Daoy (cell line): ENCODE measurements around the gene LYRM4. TPM values are rescaled to one million over a fixed set of nuclear protein-coding genes. Genes with fewer than 3 reads are reported as not detected.

ENCODE experiments used
- DNase-seq: peaks from one replicate; pipeline ENCODE4 v3.0.0-alpha.2; 2015; ENCODE audit warnings: low read depth
- total RNA-seq: library from RNA; depleted of rRNA; stranded (reverse); fragments of >200 nt; shearing (Covaris generic); gene quantifications from 2 replicates; pipeline ENCODE4 v1.2.3, GENCODE V29; 2014

Gene LYRM4
- total RNA-seq, 1 experiment from 2014 or later, result 24.6 TPM

DNA sequence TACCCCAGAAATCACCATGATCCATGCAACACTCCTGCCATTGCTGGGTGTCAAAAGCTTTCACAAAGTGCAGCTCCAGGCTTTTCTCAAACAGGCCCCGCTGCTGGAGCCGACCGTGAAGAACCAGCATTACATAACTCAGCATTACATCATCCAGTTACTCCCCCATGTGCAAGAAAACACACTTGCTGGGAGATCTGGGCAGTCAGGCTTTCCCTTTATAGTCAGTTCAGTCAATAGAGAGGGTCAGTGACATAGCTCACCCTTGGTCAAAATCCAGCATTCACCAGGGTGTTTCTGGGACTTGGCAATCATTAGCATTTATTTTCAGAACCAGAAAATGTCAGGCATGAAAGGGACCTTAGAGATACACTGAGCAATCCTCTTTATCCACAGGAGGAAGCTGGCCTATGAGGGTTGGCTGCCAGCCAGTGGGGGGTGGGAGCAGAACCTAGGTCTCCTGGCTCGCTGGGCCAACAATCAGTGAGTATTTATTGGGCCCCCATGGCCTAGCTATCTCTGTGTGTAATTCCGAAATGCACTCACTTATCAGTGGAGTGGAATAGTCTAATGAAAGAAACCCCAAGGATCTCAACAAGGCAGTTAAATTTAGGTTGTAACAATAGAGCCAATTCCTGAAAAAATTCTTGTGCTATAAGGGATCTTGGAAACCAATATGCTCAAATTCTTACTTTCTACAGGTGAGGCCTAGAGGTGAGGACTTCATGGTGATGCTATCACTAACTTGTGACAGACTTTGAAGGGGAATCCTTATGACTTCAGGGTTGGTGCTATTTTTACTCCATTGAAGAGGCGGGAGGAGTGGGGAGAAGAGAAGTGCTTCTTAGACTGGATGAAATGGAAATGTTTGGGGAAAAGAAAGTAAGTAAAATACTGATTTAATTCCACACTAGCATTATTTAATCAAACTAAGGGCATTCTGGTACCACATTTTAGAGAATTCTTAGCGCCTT, 54.6 kb downstream of the LYRM4 start:
- peak; percentile 52 for DNase-seq

DNA sequence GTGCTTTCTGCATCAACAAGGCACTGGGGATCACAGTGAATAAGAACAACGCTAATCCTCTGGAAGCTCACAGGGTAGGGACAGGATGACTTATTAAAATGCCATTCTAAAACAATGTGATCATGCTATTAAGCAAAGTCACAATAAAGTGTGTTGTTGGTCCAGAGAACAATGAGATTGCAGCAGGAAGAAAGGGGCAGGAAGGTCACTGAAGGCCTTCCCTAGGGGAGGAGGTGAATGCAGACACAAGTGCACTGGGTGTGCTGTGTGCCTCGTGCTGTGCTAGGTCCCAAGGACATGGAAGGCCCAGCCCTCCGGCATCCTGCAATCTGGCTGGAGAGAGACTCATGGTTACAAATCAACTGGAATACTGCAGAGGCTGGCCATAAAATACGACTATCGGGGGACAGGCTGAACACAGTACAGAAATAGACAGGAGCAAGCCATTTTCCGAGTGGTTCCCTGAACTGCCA, 55.7 kb downstream of the LYRM4 start:
- DNase-seq, result no peak

DNA sequence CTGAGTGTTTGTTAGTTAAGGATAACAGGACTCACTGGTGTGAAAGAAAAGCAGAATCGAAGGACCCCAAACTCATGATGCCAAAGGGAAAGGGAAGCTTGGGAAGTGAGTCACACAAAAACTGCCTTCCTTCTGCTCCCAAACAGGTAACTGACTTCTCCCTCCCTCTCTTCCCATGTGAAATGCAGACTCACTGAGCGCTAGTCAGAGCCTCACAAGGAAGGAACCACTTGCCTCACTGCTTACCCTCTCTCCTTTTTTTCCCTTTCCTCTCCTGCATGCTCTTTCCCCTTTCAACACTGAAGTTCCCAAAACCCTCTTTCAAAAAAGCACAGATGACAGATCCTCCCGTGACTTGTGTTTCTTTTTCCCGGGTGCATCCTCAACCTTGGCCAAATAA, 56.4 kb downstream of the LYRM4 start:
- DNase-seq, result no peak

DNA sequence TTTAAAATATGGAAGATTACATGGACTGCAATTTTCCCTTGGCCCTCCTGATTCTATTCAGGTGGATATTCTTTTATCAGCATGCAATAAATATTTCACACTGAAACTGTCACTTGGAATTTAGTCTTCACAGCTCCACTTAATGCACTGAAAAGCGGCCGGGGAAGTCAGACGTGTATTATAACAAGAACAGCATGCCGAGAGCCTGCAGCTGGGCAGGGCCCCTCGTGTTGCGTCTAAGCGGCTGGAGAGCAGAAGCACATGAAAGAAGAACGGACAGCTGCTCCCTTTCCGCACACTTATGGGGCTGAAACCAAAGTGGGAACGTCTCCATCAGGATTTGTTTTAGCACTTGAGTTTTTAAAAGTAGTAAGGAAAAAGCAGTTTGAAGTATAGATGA, 57.2 kb downstream of the LYRM4 start:
- no peak for DNase-seq

DNA sequence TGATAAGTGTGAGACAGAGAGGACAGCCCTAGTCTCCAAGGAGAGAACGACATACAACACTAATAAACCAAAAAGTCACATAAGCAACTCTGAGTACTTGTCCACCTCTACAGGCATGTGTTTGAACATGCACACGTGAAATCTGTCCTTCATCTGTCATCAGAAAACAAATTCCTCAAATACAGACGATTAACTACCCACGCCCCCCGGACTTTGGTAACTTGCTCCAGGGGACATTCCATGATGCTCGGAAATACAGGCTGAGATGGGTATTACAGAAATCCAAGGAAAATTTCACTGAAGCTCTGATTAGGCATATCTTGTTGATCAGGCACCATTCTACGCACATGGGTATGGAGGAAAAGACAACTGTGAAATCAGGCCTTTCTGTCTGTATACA, 57.8 kb downstream of the LYRM4 start:
- DNase-seq, result no peak

DNA sequence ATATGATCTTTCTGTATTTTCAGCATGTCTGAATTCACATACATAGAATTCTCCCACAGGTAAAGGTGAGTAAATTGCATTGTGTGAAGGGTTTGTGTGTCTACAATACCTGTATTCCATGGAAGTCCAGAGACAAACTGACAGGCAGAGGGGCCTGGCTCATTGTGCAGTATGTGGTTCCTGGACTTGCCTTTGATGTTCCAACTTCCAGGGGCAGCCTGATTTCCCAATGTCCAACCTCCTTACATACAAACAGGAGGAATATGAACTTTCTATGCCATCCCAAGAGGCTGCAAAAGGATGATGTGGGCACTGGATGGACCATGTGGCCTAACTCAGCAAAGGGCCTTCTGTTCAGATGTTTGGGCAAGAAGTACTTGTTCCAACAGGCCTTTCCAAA, 58.5 kb downstream of the LYRM4 start:
- no peak for DNase-seq

DNA sequence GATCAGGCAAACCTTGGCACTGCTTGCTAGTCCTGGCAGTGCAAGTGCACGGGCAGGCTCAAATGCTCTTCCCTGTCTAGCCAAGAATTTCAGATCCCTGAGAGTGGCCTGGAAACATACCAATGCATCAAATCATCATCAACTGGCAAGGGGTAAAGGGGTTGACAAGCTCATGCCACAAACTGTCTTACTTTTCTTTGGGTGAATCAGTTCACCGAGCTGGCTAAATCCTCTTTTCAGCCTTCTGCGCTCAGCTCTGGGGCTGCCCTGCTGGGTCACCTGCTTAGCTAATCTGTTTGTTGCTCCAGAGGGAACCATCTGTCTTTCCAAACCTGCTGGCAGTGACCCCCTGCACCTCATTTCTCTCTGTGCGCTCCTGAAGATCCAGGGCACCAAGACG, 59.5 kb downstream of the LYRM4 start:
- no peak for DNase-seq

DNA sequence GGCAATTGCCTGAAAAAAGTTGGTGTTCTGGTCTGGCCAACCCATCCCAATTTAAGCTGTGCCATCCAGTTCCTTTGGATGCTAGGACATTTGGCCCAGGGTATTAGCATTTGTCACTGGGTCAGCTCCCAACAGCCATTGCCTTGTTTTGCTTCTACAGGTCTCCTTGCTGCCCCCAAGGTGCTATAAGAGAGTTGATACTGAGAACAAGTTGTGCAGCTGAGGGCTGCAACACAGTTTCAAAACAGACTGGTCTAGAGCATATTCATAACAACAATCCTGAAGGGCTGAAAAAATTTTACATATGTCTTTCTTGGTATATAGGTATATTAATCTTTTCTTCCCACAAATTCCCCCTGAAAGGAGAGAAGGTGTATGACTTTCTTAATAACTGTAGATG, 61.0 kb downstream of the LYRM4 start:
- DNase-seq, result no peak

DNA sequence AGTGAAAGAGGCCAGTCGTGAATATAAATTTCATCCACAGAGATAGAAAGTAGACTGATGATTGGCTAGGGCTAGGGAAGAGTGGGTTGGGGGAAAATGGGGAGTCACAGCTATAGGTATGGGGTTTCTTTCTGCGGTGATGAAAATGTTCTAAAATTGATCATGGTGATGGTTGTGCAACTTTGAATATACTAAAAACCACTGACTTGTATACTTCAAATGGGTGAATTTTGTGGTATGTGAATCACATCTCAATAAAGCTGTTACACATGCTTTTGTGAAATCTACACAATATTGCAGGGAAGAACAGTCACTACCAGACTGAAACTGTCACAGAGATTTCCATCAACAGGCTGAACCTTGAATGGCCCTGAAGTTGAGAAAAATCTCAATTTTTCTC, 61.5 kb downstream of the LYRM4 start:
- no peak for DNase-seq

DNA sequence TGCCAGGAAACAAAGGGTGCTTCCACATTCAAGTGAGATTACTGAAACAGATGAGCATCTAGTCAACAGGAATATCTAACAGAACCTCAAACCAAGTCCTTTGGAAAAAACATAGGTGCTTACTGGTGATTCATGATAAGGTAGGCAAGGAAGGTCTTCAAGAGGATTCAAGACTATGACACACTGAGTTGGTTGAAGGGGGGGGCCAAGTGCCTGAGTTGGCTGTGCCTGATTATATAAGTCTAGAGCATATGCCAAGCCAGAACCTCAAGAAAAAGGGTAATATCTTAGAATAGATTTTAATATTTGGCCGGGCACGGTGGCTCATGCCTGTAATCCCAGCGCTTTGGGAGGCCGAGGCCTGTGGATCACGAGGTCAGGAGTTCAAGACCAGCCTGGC, 63.7 kb downstream of the LYRM4 start:
- DNase-seq, result no peak

DNA sequence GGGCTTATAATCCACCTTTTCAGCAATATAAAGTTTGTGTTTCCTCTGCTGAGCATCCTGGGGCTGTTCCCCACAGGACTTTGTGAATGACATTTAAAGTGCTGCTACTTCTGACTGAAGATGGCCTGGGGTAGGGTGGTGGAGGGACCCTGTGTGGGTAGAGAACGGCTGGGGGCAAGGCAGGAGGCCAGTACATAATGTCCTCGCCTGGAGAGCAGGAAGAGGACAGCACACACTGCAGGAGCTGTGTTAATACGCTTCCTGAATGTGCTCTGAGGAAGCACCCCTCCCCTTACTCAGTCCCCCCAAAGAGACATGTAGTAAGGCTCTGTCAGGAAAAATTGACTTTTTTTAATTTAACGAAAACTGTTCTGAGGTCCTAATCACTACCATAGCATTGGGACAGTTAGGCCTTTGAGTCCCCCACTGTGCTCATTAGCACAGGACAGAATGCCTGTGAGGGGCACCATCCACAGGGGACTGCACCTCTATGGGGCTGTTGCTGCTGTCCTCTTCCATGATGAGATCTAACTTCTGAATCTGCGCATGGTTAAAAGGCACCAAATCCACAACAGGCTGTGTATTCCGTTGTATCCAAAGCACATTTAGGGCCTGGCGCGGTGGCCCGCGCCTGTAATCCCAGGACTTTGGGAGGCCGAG, 68.5 kb downstream of the LYRM4 start:
- DNase-seq, result no peak

DNA sequence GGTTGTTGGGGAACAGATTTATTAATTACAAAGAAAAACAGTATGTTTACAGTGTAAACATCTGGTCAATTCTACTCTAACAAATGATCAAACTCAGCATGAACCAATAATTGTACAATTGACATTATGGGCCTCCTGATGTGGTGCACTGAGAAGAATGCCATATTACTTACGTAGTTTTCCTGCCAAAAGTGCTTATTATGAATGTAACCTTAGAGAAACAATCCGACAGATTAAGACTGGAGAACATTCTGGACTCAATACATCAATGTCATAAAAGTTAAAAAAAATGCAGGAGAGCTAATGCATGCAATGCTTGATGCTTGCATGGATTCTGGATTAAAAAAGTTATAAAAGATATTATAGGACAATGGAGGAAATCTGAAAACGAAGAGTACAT, 69.0 kb downstream of the LYRM4 start:
- no peak for DNase-seq

DNA sequence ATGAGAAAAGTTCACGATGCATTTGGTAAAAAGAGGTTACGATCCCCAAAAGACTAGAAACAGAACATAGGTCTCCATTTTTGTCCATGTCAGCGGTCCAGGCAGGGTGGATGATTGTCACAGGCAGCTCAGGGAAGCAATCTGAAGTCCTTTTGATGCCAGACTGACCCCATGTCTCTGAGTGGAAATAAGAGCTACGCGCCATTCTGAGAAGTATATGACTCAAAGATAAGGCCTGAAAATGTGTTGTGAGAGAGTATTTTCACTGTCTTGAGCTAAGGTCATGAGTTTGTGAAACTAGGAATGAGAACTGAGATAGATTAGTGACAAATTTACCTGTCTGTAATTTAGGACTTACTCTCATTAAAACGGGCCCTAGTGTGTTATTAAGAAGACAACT, 69.5 kb downstream of the LYRM4 start:
- DNase-seq, result no peak

DNA sequence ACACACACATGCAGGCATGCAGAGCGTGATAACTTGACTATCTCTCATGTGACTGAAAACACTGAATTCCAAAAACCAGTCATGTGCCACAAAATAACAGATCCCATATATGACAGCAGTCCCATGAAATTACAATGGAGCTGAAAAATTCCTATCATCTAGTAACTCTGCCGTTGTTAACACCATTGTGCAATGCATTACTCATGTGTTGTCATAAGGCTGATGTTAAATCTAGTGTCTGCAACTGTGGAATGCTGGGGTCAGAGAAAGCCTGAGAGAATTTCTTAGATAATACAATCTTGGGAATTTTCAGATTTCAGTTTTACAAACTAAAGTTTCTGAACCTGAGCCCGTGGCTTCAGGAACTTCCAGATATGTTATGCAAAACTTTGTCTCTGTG, 70.2 kb downstream of the LYRM4 start:
- DNase-seq, result peak; percentile 79

DNA sequence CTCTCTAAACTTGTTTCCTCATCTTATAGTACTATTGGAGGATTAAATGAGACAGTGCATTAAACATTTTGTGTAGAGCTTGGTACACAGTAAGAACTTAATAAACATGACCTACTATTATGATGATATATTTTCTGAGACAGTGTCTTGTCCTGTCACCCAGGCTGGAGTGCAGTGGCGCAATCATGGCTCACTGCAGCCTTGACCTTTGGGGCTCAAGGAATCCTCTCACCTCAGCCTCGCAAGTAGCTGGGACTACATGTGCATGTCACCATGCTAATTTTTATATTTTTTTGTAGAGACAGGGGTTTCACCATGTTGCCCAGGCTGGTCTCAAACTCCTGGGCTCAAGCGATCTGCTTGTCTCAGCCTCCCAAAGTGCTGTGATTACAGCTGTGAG, 72.1 kb downstream of the LYRM4 start:
- no peak for DNase-seq

DNA sequence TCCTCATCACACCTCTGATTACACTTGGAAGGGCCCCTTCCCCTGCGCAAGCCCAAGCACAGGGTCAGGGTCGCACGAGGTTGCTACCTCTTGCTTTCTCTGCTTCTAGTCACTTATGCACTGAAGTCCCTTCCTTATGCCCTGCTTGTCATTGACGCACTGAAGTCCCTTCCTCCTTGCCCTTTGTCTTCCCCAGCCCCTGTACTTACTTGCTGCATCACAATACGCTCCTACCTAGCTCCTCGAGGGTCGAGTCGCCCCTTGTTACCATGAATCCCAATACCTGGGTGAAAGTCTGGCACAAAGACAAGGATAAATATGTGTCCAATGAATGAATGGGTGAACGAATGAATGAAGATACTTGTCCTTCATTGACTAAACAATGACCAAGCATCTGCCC, 75.9 kb downstream of the LYRM4 start:
- DNase-seq, result no peak

DNA sequence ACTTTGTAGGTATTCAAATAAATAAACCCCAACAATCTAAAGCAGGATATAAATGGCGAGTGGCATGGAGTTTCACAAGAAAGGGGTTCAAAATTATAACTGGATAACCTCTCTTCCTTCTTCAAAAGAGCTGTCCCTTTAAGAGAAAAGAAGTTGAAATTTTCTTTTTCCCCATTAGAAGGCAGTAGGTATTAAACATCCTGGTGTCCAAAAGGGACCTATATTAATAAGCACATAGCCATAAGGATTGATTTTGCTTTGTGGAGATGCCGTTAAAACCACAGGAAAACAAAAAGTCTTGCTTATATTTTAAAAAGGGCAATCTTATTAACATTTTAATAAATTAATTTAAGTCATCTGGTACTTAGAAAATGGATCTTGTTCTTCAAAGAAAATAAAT, 76.5 kb downstream of the LYRM4 start:
- DNase-seq, result no peak

DNA sequence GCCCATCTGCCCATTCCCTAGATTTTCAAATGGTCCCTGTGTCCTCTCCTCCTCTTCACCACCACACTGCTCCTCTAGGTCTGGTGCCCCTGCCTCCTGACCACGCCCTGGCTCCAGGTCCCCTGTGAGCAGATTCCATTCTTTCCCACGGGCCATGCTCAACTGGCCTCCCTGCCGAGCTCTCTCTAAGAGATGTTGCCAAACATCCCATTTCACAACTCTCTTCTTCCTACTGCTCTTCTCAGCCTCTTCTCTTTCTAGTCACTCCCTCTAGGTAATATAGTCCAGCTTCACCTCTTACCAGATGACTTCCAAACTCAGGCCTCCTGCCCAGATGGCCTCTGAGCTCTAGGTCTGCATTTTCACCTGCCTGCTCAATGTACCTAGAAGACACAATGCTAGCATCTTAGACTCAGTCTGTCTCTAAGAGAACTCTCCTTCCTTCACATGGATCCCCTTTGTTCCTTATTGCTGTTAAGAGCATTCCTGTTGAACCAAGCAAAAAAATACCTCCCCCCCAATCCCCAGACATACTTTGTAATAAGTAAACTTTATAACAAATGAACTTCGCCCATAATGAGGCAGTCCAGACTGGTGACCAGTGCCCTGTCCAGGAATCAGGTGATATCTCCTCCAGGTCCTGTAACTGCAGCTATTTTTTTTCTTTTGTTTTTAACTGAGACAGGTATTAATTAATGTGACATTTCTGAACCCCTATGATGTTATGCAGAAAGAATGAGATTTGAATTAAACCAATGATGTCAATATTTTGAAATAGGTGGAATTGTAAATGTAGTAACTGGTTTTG, 79.0 kb downstream of the LYRM4 start:
- no peak for DNase-seq

DNA sequence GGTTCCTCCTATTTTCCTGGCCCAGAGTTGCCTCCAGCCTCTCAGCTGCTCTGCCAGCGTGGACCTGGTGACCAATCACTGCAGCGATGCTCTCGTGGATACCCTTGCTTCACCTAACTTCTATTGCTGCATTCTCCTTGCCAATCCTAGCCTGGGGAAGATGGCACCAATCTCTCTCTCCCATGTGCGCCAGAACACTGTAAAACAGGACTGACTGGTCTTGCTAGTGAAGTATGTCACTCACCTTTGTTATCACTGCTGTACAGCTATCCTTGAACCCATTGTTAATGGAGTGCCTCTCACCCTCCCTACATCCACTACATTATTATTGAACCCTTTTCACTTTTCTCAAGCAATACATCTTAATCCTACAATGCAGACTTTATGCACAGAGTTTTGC, 80.1 kb downstream of the LYRM4 start:
- DNase-seq, result no peak

DNA sequence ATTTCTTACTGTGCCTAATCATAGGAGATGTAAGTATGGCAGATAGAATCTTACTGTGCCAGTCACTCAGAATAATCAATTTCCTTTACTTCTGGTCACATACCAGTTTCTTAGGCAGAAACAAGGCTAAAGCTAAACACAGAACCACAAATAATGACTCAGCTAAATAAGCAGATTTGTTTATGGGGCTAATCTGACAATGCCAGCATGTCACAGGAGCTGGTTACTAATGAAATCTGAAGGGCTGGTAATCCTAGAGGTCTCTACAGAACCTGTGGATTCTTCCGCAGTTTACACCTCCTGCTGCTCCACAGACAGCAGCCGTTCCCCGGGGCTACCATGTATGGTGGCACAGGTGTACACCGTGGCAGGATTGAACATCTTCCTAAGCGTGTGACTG, 80.8 kb downstream of the LYRM4 start:
- no peak for DNase-seq

DNA sequence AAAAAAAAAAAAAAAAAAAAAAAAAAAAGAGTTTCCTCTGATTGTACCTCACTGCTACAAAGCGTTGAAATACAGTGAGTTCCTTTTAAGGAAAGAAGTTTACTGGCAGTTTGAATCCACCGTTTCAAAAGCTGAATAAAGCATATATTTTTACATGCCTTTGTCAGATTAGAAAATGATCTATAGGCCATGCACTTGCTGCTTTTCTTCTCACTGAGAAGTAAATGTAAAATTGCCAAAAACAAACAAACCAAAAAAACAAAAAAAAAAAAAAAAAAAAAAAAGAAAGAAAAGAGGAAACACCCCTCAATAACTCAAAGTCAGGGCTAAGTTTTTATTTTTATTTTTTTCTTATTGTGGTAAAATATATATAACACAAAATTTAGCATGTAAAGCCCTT, 81.9 kb downstream of the LYRM4 start:
- DNase-seq, result no peak

DNA sequence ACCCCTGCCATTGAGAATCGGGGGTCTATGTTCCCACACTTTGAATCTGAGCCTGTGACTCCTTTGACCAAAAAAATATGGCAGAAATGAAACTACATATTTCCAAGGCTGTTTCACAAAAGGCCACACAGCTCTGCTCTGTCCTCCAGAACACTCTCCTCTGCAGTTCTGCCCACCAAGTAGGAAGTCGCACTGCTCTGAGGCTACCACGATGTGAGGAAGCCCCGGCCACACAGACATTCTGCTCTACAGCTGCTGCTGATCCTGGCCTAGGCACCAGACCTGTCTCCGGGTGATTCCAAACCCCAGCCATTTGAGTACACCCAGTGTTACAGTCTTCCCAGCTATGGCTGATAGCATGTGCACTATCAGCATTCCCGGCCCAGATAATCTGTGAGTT, 85.1 kb downstream of the LYRM4 start:
- DNase-seq, result no peak
